GM21529 (cell line): Measurements from ENCODE around the gene UQCRQ.

Source experiments
- ATAC-seq: cut with Tn5 transposase; IDR thresholded peaks from one replicate; pipeline ENCODE4 v1.9.1; 2021; ENCODE audit not compliant: unreplicated experiment

Gene UQCRQ

DNA sequence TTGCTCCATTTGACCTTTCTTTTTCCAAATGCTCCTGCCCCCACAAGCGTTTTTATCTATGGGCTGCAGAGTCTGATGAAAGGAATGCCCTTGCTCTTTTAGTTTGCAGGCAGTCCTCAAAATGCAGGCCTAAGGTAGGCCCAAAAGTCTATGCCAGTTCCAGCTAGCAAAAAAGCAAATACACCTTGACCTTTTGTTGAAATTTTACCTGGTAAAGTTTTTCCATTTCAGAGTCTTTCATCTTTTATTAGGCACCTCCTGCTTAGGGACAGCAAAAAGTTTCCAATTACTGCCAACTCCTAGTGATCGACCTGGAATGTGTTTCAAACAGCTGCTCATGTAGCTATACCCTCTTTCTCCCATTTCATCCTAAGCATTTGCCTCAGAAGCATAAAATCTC lies 4.4 kb downstream of the UQCRQ start:
- ATAC-seq: no peak

GRCh38 chr5:132871459-132872284 lies 5.2 kb downstream of the UQCRQ start:
- ATAC-seq: no peak

- ATAC-seq: no peak
Measured at GRCh38 chr5:132872788-132873118, 6.3 kb downstream of the UQCRQ start.

DNA sequence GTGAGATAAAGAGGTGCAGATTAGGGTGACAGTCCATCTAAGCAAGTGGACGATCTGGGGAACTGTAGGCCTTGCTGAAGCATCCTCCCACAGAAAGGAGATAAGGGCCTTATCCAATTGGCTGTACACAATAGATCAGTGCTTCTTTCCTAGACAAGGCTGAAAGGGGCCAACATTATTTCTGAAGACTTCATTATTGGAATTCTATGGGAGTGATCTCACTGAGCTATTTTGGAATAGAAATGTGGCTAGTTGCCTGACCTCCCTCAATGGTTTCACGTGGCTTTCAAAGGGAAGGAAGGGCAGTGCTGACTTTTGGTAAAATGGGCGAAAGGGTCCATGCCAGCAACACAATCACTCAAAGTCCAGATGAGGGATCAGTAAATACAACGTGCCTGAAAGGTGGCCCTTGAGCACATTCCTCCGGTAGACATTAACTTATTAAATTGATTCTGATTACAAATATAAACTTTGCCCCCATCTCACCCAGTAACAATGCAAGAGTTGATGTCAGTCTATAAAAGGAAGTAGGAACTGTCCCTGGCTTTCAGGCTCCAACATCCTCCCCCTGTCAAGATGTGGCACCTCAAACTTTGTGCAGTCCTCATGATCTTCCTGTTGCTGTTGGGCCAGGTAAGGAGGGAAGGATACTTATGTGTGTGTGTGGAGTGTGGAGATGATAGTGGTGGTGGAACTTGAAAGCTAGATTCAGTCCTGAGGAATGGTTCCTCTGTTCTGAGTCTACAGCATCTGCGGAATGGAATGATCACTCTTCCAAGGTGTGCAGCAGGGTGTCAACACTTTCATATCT lies 6.9 kb downstream of the UQCRQ start, which contains the start of gene LEAP2:
Gene LEAP2 (plus strand): TSS at position 550 of the 811 bp plus-strand sequence. CDS start 27 bp downstream, at position 577.
- no peak for ATAC-seq

DNA sequence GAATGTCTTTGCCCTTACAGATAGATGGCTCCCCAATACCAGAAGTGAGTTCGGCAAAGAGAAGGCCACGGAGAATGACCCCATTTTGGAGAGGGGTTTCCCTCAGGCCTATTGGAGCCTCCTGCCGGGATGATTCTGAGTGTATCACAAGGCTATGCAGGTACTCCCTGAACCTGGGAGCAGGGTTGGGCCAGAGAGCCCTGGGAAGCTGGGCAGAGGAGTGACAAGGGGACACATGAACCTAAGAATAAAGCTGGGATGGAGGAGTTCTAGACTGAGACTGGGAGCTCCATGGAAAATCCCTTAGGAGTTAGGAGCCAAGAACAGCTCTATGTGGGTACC lies 7.5 kb downstream of the UQCRQ start:
- no peak for ATAC-seq

- ATAC-seq: no peak
Measured at GRCh38 chr5:132876020-132876759, 9.7 kb downstream of the UQCRQ start.

- no peak for ATAC-seq
Measured at GRCh38 chr5:132877466-132877865, 11.0 kb downstream of the UQCRQ start.

- no peak for ATAC-seq
Measured at GRCh38 chr5:132877938-132878337, 11.5 kb downstream of the UQCRQ start.

GRCh38 chr5:132883261-132883834 lies 16.9 kb downstream of the UQCRQ start:
- ATAC-seq: peak; percentile 57

DNA sequence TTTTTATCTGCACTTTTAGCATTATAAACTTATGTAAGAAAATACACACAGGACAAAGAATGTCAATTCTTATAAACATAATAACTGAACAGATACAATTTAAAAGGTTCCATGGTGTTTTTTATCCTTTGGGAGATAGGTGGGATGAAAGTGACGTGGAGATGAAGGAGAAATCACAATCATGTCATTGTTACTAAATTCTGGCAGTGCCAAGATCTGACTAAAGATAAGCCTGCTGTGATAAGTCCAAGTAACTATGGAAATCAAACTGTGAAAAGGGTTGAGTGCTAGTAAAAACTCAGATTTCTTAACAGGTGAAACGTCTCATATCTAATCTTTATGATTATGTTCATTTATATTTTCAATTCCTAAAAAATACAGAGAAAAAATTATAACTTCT lies 18.1 kb downstream of the UQCRQ start:
- no peak for ATAC-seq

DNA sequence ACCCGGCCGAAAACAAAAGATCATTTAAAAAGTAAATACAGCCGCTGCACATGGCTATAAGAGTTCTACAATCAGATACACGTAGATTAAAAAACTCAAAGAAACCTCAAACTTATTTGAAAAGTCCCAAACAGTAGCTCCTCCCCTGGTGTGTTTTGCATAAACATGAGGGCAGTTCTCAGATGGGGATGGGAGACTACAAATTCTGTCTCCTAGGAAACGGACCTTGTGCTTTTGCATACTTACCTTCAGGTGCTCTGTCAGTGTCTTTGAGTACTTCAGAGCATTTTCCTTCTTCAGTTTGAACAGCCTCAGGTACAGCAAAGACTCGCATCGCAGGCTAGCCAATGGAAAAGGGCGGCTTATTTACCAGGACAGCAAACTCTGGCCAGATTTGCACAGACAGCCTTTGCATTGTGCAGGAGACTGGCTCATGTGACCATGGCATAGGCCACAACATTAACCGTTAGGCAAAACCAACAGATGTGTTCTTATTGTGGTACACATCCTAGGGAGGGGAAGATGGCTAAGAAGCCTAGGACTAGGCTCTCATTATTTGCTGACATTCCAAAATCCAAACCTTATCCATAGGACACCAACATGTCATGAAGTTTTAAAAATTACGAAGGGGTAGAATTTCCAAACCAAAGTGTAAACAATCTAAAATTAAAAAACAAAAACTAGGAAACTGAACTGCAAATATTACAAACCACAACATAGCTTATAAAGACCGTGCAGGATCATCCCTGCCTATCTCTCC lies 19.8 kb downstream of the UQCRQ start:
- no peak for ATAC-seq

- ATAC-seq: no peak
Measured at GRCh38 chr5:132887283-132887682, 20.8 kb downstream of the UQCRQ start.

- no peak for ATAC-seq
Measured at GRCh38 chr5:132889501-132889900, 23.1 kb downstream of the UQCRQ start.

- ATAC-seq: no peak
Measured at GRCh38 chr5:132890817-132891216, 24.4 kb downstream of the UQCRQ start.

DNA sequence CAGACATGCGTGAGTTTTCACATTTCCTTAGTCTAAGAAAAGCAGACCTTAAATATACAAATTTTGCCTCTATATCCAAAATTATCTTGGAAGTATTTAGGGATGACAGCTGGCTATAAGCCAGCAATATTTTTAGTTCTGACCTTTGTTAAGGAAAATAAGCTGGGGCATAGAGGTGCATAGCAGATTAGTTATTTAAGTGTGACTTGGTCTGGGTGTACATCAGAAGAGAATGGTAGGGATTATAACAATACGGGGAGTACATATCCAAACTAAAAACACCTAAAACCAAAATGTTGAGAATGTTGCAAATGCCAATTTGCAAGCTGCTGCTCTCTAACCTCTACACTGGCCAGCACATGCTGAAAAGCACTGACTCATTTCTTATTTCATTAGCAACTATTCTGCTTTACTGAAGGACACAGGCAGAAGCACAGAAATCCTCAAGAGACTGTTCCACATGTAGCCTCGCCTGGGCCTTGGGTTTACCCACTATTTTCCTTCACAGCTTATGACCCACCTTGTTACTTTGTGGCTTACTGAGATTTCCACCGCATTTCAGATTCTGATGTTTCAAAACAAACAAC lies 29.4 kb downstream of the UQCRQ start:
- no peak for ATAC-seq

DNA sequence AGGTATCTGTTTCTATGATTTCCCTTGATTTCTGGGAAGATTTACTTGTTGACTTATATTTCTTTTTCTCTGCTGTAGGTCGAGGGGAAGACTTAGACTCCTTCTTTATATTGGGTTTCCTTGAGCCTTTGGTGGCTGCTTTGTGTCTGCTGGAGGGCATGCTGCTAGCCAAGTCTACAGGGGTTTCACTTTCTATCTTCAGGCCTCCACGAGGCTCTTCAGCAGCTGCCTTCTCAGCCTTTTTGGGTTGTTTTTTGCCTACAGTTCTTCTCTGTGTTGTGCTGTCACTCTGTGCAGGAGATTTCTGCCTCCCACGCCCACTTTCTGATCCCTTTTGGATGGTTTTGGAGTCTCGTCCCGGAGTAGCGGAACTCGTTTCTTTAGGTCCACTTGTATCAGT lies 30.2 kb downstream of the UQCRQ start:
- no peak for ATAC-seq

GRCh38 chr5:132898094-132898493 lies 31.7 kb downstream of the UQCRQ start:
- ATAC-seq: no peak

DNA sequence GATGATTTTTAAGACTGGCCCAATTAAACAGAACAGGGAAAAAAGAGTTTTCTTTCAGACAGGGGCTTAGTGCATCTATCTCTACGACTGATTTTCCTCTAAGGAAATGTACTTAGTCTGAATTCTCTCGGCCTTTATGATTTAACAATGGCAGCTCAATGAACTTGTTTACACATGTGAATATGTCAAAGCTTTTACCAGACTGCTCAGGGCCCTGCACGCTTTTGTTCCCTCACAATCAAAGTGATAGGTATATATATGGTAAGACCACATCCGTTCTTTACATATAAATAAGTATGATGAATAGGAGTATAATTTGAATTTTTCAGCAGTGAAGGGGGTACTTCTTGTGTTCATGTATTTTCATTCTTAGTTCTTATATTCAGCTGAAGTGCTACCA lies 34.6 kb downstream of the UQCRQ start:
- ATAC-seq: no peak

DNA sequence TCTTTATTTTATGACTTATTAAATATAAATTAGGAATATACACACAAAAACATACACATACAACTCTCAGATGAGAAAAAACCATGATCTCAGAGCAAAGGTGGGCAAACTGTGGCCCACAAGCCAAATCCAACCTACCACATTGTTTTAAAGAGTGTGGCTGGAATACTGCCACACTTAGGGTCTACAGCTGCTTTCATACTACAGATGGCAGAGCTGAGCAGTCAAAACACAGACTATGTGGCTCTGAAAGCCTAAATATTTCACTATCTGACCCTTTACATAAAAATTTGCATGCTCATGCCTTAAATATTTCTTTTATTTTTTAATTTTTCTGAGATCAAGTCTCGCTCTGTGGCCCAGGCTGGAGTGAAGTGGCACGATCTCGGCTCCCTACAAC lies 35.3 kb downstream of the UQCRQ start:
- no peak for ATAC-seq

GRCh38 chr5:132905938-132906337 lies 39.5 kb downstream of the UQCRQ start:
- ATAC-seq: no peak
